KMS-11 (cell line): Measurements from ENCODE around the gene HCN2.

Source experiments
- H2AFZ ChIP-seq: fragments of 200-600 bp; sonication (generic); 2 replicates; pipeline ENCODE4 v1.6.1; 2016; ENCODE audit warnings: antibody characterized with exemption, mixed run types, low read depth
- H3K27ac ChIP-seq: fragments of 200-600 bp; sonication (generic); 2 replicates; pipeline ENCODE4 v1.6.1; 2016; ENCODE audit warnings: mild to moderate bottlenecking, mixed run types
- H3K27me3 ChIP-seq: fragments of 200-600 bp; sonication (generic); 2 replicates; pipeline ENCODE4 v1.6.1; 2017; ENCODE audit warnings: mild to moderate bottlenecking, low read depth, mixed run types, moderate library complexity; ENCODE audit not compliant: insufficient read depth
- H3K36me3 ChIP-seq: fragments of 200-600 bp; sonication (generic); 2 replicates; pipeline ENCODE4 v1.6.1; 2017; ENCODE audit warnings: mild to moderate bottlenecking, mixed run types; ENCODE audit not compliant: insufficient read depth
- H3K4me1 ChIP-seq: fragments of 200-600 bp; sonication (generic); 2 replicates; pipeline ENCODE4 v1.6.1; 2016; ENCODE audit warnings: mild to moderate bottlenecking, low read depth, mixed run types; ENCODE audit not compliant: poor library complexity, severe bottlenecking
- H3K4me2 ChIP-seq: fragments of 200-600 bp; sonication (generic); 2 replicates; pipeline ENCODE4 v1.7.0; 2016; ENCODE audit warnings: mild to moderate bottlenecking, mixed run types
- H3K4me3 ChIP-seq: fragments of 200-600 bp; sonication (generic); IDR thresholded peaks from 2 replicates; pipeline ENCODE4 v1.6.1; 2017; ENCODE audit warnings: low read depth, low read length, mixed read lengths; ENCODE audit not compliant: insufficient read depth
- H3K79me2 ChIP-seq: fragments of 200-600 bp; sonication (generic); 2 replicates; pipeline ENCODE4 v1.6.1; 2016; ENCODE audit warnings: low read depth, mixed run types; ENCODE audit not compliant: insufficient read depth
- H3K9ac ChIP-seq: fragments of 200-600 bp; sonication (generic); 2 replicates; pipeline ENCODE4 v1.6.1; 2016; ENCODE audit warnings: mild to moderate bottlenecking, mixed run types
- H4K20me1 ChIP-seq: fragments of 200-600 bp; sonication (generic); 2 replicates; pipeline ENCODE4 v1.6.1; 2016; ENCODE audit warnings: mild to moderate bottlenecking, mixed run types; ENCODE audit not compliant: insufficient read depth
- CTCF ChIP-seq: fragments of 200-600 bp; sonication (generic); conservative IDR thresholded peaks from 2 replicates; pipeline ENCODE4 v1.6.1; 2017; ENCODE audit warnings: low read depth, mild to moderate bottlenecking, antibody characterized with exemption, low read length, moderate library complexity, mixed read lengths

HCN2 gene

GRCh38 chr19:589693-590395 is at the start of gene HCN2:
TSS of gene HCN2 (plus strand) at chr19:589881. CDS start at chr19:589946, 65 bp downstream.
- H3K36me3 ChIP-seq = no peaks in the 10 kb centered on the region
- H3K79me2 ChIP-seq = no peaks in the 10 kb centered on the region
- no peak within 1 kb of the TSS for H3K9ac ChIP-seq
- H3K4me3 ChIP-seq = no peak within 1 kb of the TSS
- H3K4me1 ChIP-seq = peaks cover 10% of the 10 kb centered on the region
- TF ChIP-seq CTCF = no peak
- H2AFZ ChIP-seq = no peak within 1 kb of the TSS
- H4K20me1 ChIP-seq = no peaks in the 10 kb centered on the region
- peaks cover 56% of the 10 kb centered on the region for H3K27me3 ChIP-seq
- no peak within 1 kb of the TSS for H3K4me2 ChIP-seq
- no peak within 1 kb of the TSS for H3K27ac ChIP-seq

DNA sequence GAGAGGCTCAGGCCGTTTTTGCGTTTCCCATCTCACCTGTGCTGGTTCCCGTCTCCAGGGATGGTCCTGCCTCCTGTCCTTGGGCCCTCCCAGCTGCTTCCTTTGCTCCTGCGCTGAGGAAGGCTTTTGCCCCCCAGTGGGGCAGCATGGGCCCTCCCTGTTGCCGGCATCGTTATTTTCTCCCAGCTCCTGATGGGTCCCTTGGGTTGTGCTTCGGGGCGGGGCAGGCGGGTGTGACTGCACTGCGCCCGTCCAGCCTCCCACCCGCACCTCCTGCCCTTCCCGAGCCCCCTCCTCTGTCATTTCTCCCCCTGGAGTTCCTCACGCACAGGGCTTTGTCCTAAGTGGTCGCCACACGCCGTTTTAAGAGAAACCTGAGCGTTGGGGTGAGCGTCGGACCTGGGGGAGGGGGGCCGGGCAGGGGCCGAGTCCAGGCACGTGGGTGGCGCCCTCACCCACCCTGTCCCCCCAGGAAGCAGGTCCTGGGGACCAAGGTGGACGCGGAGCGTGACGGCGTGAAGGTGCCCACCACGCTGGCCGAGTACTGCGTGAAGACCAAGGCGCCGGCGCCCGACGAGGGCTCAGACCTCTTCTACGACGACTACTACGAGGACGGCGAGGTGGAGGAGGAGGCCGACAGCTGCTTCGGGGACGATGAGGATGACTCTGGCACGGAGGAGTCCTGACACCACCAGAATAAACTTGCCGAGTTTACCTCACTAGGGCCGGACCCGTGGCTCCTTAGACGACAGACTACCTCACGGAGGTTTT is 48.6 kb upstream of the HCN2 start:
- Histone ChIP-seq H3K79me2 (no peaks in the 10 kb centered on the region), H3K4me1 (no peaks in the 10 kb centered on the region), H3K36me3 (no peaks in the 10 kb centered on the region), H3K4me2 (no peak overlapping the region), H3K9ac (no peak overlapping the region), H3K27ac (no peak overlapping the region), H2AFZ (no peak overlapping the region), H3K27me3 (no peaks in the 10 kb centered on the region; the same call in 1 of the 2 replicates), H3K4me3 (no peak overlapping the region), H4K20me1 (no peaks in the 10 kb centered on the region)
- no peak for TF ChIP-seq CTCF

DNA sequence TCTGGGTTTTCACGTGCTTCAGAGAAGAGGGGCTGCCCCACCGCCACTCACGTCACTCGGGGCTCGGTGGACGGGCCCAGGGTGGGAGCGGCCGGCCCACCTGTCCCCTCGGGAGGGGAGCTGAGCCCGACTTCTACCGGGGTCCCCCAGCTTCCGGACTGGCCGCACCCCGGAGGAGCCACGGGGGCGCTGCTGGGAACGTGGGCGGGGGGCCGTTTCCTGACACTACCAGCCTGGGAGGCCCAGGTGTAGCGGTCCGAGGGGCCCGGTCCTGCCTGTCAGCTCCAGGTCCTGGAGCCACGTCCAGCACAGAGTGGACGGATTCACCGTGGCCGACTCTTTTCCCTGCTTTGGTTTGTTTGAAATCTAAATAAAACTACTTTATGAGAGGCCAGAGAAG is 48.0 kb upstream of the HCN2 start:
- no peak overlapping the region for H2AFZ ChIP-seq
- no peak overlapping the region for H3K27ac ChIP-seq
- H3K79me2 ChIP-seq = no peaks in the 10 kb centered on the region
- no peak overlapping the region for H3K4me3 ChIP-seq
- no peaks in the 10 kb centered on the region; the same call in 1 of the 2 replicates for H3K27me3 ChIP-seq
- H3K36me3 ChIP-seq = no peaks in the 10 kb centered on the region
- no peaks in the 10 kb centered on the region for H4K20me1 ChIP-seq
- H3K9ac ChIP-seq = no peak overlapping the region
- no peak for TF ChIP-seq CTCF
- no peak overlapping the region for H3K4me2 ChIP-seq
- H3K4me1 ChIP-seq = no peaks in the 10 kb centered on the region

DNA sequence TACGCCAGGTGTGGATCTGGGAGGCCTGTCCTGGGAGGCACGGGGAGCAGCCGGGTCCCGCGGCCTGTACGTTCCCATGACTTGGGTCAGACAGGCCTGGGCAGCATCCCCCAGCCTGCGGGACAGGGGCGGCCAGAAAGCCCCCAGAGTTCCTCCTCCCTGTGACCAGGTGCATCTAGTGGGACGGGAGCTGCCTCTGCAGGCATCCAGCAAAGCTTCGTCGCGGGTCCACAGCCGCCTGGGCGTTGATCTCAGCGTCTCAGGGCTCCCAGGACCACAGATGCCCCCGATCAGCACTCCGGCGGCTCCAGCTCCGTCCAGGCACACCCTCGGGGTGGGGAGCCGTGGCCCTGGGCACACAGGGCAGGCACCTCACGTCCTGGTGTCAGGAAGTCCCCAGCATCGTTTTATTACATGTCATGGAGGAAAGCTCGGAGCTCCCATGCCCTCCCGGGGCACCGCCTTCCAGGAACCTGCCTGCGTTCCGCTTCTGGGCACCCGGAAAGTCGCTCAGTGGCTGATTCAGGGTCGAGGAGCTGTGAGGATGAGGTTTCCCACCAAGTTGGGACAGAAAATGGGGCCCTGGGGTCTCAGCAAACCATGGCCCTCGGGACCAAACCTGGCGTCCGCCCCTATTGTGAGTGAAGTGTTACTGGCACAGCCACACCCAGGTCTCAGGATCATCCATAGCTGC is 47.4 kb upstream of the HCN2 start:
- Histone ChIP-seq H3K79me2 (no peaks in the 10 kb centered on the region), H4K20me1 (no peaks in the 10 kb centered on the region), H3K36me3 (no peaks in the 10 kb centered on the region), H2AFZ (no peak overlapping the region), H3K27me3 (no peaks in the 10 kb centered on the region; the same call in 1 of the 2 replicates), H3K27ac (no peak overlapping the region), H3K4me2 (no peak overlapping the region), H3K4me1 (no peaks in the 10 kb centered on the region), H3K4me3 (no peak overlapping the region), H3K9ac (no peak overlapping the region)
- TF ChIP-seq CTCF = no peak
